Prostate gland (tissue), 2 donors: ENCODE measurements around the gene C2orf42.

ENCODE experiments used
- CTCF ChIP-seq, 4 experiments: fragments of 200-600 bp in 2 of 4; fragments of 450-650 bp in 2 of 4; sonication (generic) in 2 of 4; IDR thresholded peaks; 1 replicate in 3 of 4; 2 replicates in 1 of 4; pipeline ENCODE4 v1.5.1; 2016 to 2019; ENCODE audit warnings: antibody characterized with exemption in 4 of 4, mild to moderate bottlenecking in 2 of 4, moderate library complexity in 2 of 4
- POLR2A ChIP-seq: fragments of 450-650 bp; IDR thresholded peaks from one replicate; pipeline ENCODE4 v1.6.1; 2016; ENCODE audit warnings: antibody characterized with exemption, mild to moderate bottlenecking
- POLR2AphosphoS5 ChIP-seq: sonication (generic); formaldehyde crosslinking; IDR thresholded peaks from one replicate; pipeline ENCODE4 v1.6.1; 2017; ENCODE audit warnings: antibody characterized with exemption

DNA sequence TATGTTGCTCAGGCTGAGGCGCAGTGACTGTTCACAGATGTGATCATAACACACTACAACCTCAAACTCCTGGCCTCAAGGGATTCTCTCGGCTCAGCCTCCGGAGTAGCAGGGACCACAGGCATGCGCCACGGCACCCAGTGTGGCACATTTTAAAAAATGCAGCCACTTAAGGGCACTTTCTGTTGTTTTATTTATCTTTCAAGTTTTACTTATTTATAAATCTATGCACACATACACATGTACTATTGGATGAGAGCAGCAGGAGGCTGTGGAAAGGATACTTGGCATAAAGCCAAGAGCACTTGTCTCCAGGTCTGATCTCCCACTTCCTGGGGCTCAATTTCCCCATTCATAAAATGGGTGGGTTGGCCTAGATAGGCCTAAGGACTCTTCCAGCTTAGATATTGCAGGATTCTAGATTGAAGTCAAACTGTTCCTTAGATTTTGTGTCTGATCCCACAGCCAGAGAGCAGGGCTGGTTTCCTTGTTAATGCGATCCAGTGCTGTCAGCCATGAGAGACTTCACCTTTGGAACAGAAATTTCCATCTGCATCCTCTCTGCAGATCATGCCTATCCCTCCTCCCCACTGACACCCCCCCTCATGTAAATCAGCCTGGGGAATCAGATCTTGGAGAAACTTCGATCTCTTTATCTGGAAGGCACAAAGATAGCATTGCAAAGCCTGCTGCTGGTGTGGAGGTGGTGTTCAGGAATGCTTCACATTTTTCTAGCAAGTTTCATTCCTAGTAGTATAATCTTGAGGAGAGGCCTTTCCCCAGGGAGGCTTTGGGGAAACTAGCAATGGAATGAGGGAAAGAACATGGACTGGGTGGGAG, 78.8 kb downstream of the C2orf42 start:
- TF ChIP-seq CTCF (IDR thresholded peaks at IDR 0.05) (no peak), POLR2A (no peak), POLR2AphosphoS5 (no peak)
